Activated CD8-positive, alpha-beta memory T cell treated with anti-CD3 and anti-CD28 coated beads for 48 hours (primary cell): ENCODE measurements around the gene CD300LF.

Experiments used
- DNase-seq, 3 experiments: peaks; one replicate each; pipeline ENCODE4 v3.0.0-alpha.2; 2020; ENCODE audit warnings: low read depth in 2 of 3, low spot score in 2 of 3

Gene CD300LF

DNA sequence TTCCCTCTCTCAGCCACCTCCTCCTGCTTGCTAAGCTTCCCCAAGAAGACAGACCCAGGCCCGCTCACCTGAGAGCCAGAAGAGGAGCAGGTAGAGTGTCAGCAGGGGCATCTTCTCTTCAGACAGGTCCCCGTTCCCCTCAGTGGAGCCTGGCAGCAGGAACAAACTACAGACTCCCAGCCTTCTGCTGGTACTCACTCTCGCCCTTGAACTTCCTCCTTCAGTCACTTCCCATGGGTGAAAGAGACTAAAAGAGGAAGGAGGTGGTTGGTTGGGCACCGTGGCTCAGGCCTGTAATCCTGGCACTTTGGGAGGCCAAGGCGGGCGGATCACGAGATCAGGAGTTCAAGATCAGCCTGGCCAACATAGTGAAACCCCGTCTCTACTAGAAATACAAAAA, at the start of gene CD300LF:
Gene CD300LF, minus strand, starts transcription at position 168 of the 400 bp plus-strand sequence. Its CDS starts 57 bp downstream, at position 111.
- no peak for DNase-seq

DNA sequence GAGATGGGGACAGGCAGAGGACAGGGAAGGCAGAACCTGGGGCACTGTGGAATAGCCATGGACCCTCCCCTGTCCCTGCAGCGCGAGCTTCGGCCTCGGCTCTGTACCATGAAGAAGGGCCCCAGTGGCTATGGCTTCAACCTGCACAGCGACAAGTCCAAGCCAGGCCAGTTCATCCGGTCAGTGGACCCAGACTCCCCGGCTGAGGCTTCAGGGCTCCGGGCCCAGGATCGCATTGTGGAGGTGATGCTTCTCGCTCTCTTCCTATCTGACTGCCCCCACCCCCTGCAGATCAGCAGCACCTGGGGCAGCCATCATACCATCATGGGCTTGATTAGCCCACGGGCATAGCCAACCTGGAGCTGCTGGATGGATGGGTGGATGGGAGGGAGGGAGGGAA, 49.2 kb upstream of the CD300LF start:
- no peak for DNase-seq

DNA sequence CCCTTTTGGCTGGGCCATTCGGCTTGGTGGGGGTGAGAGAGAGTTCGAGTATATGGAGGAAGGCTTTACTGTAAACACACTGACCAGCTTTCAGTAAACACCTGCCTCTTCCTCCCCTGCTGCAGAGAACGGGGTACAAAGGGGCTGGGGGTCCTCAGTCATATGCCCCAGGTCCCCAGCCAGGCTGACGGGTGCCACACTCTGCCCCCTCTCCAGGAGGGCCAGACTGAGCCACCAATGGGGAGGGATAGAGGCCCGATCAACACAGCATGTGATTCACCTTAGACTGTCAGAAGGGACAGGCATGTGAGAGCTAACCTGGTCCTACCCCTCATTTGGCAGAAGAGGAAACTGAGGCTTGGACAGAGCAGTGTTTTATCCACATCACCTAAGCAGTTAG, 48.7 kb upstream of the CD300LF start:
- no peak for DNase-seq

DNA sequence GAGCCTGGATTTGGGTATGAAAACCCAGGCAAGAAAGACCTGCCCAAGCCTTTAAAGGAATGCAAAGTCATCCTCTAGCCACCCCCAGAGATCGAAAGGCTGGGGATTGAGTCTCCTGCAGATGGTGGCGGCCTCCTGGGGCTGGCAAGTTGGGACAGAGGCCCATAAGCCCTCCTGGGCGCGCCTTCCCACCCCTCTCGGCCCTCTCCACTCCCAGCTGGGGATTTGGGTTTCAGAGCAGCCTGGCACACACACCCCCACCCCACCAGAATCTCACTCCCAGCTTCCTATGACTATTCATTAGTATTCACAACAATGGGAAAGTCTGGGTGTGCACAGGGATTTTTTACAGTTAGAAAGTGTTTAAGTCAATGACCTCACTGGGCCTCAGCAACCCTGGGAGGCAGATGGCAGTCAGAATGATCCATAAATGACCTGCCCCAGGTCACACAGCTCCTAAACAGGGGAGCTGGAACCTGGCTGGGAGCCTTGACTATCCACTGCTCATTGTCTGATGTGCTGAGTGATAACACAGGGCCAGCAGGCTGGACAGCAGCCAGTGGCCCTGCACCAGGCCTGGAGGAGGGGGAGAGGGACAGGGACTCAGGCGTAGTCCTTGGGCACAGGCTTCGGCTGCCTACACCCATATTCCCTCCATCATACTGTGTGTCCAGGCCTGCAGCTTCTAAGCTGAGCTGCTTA, 47.8 kb upstream of the CD300LF start:
- DNase-seq: no peak

DNA sequence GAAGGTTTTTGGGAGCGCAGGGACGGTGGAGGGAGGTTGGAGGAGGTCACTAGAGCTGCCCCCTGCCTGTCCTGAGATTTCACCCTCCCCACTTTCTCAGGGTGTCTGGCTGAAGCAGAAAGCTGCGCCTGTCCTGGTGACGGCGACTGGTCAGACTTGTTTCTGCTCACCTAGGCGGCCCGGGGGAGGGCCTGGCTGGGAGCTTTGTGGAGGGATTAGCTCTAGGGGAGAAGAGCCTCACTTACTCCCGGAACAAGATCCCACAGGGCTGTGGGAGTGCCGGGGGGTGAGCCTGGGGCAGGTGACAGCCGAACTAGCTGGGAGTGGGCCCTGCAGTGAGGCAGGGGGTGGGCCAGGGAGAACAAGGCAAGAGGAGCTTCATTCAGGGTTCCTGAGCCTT, 47.2 kb upstream of the CD300LF start:
- DNase-seq: no peak

DNA sequence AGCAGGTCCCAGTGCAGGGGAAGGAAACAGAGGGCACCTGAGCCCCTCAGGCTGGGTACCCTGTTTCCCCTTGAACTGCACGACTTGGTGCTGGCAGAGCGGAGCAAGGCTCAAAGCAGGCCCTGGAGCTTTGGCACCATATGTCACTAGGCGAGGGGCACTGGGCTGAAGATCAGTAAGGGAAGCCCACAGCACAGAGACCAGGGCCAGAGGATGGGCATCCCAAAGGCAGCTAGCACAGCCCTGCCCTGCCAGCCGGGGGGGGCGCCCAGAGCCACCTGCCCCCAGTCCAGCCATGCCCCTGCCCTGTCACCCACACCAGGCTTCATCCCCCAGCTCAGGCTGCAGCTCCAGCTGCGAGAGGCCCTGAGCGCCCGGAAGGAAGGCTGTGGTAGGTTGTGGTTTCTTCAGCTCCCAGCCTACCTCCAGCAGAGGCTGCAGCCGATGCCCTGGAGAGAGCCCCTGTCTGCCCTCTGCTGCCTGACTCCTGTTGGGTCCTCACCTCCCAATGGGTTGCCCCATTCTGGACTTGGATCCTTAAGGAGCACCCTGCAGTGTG, 46.6 kb upstream of the CD300LF start:
- no peak for DNase-seq

DNA sequence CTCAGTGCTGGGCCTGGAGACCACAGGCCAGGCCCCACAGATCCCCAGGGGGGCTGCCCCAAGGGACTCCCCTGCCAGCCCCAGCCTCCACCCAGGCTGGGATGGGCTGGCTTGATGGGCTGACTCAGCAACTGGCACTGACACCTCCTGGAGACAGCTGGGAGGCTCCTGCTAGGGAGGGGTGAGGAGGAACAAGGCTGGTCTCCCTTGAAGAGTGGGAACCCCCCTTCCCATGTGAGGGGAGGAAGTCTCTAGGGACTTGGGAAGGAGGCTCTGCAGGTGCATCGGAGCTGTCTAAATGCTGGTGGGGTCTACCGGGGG, 46.1 kb upstream of the CD300LF start:
- no peak for DNase-seq

- DNase-seq: no peak
Observed at GRCh38 chr17:74757931-74758847, 45.5 kb upstream of the CD300LF start.

DNA sequence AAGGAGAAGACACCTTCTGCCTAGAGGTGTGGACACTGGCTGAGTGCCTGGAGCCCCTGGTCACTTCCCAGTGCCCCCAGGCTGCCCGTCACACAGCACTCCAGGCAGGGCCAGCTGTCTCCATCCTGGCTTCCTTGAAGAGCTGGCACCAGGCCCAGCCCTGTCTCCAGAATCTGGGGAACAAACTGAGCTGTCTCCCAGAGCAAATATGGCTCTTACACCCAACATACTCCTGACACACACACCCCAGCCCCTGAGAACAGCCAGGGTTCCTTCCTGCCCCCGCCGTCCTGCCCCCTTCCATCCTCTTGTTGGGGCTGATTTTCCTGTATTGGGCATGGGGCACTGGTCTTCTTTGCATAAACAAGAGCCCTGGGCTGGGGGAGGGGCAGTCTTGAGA, 44.8 kb upstream of the CD300LF start:
- DNase-seq: no peak

DNA sequence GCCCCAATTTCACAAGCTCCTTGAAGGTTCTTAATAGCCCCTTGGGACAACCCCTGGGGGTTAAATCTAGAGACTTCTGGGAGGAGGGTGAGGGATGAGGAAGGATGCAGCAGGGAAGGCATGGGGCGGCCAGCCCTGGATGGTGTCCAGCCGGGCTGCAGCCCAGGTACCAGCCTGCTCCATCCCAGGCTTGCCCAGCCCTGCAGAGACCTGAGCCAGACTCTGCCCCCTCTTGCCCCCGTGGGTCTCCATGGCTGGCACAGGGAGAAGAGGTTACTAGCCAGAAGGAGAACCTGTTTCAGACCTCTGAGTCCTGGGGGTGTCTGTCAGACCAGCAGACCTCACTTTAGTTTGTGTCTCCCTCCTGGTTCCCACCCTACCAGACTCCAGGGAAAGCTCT, 44.2 kb upstream of the CD300LF start:
- DNase-seq: no peak

DNA sequence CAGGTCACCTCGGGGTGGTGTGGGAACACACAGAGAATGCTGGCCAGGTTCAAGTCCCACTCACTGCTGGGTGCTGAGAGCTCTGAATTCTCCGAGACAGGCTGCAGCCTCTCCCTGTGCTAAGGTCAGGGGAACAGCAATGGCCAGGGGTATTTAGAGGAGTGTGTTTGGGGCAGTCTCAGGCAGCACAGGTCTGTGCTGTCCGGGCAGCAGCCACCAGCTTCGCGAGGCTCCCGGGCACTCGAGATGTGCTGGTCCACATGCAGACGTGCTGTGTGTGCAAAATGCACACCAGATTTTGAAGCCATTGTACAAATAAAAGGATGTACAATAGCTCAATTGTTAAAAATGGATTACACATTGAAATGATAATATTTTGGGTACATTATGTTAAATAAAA, 42.8 kb upstream of the CD300LF start:
- no peak for DNase-seq

DNA sequence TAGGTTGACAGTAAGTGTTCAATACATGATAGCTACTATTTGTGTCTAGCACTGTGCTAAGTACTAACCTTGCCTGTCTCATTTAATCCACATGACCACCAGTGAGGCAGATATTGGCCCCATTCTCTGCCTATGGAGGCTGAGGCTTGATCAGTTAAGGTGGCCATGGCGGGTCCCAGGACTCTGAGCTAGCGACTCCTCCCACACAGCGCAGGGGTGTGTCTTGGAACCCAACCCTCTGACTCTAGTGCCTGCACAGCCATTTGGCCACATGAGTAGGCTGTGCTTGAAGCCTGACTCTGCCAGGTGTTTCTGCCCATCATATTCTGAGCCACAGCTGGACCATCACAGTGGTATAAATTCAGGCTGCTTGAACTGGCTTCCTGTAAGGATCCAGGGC, 42.1 kb upstream of the CD300LF start:
- DNase-seq: no peak

DNA sequence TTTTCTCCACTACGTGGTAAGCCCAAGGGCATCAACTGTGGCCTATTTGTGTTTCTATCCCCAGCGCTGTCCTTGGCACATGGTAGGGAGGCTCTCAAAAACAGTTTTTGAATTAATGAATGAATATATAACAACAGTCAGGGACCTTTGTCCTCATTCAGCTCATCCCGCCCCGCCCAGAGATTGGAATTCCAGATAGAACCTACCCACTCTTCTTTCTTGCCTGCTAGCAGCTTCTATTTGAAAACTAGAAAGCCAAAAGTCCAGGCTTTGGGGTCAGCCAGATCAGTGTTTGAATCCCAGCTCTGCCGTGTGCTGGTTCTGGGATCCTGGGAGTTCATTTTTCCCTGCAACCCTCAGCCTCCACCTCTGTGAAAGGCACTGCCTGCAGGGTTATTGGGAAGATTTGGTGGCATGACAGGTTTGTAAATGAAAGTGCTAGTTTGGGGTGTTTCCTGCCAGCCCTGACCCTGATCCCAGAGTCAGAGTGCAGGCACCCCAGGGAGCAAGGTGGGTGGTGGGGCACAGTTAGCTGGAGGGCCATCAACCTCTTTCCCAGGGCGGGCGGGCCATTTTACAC, 40.2 kb upstream of the CD300LF start:
- no peak for DNase-seq

GRCh38 chr17:74752415-74752814, 39.7 kb upstream of the CD300LF start:
- DNase-seq: no peak

- no peak for DNase-seq
Observed at GRCh38 chr17:74750327-74751069, 37.8 kb upstream of the CD300LF start.

GRCh38 chr17:74750039-74750326, 37.3 kb upstream of the CD300LF start:
- no peak for DNase-seq

DNA sequence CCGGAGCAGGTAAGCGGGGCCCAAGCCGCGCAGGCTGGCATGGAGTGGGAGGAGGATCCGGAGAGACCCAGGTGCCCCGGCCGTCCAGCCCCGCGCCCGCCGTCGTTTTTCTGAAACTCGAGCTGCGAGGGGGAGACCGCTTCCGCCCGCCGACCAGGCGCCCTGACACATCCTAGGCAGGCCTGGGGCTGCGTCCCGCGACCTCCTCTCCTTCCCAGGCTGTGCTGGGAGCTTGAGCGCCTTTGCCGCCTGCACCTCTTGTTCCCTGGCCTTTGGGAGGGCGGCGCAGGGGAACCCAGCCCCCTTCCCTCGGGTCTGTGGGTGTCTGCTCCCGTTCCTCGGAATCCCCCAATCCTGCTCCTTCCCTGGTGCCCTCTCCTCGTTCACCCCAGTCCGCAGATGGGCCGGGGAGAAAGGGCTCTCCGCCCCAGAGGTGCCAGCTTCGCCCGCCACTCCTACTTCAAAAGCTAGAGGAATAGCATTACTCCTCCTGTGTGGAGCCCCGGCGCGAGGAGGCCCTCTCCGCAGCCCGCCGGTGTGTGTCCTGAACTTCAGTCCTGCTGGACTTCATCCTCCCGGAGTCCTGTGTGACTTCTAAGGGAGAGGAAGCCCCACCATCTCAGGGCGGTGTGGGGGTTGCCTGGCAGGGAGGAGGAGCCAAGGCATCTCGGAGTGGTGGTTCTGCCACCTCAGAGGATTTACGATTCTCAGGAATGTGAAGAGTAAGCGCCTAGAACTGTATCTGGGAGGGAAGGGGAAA, 36.7 kb upstream of the CD300LF start:
- DNase-seq: no peak

- peak; percentile 86 to 94 (median 91) for DNase-seq
Observed at GRCh38 chr17:74748529-74749278, 36.0 kb upstream of the CD300LF start, which contains the start of gene NHERF1. NHERF1 (plus strand) TSS chr17:74748628; CDS start chr17:74748847, 219 bp downstream.

GRCh38 chr17:74748279-74748528, 35.5 kb upstream of the CD300LF start:
- DNase-seq: no peak

DNA sequence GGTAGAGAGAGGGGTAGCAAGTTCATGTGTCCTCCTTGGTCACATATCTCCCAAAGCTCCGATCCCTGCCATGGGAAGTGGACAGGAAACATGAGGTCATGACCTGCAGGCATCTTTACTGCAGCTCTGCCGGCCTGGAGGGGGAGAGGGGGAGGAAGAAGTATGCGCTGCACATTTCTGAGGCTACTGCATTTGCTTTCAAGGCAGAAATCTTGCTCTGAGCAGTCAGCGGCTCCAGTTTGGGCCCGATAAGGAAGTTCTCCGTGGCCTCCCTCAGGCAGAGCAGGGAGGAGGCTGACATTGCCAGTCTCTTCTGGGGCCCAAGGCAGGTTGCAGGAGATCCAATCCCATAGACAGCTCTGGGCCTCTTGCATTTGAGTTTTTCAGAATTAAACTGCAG, 34.2 kb upstream of the CD300LF start:
- DNase-seq: no peak
